ENCODE data around the gene CRYBA1. TPM values are rescaled to one million over a fixed set of nuclear protein-coding genes. Genes with fewer than 3 reads are reported as not detected.
"Not testable (repeated sequence)": the region's sequence is repeated elsewhere in the genome, so short reads cannot be mapped to it uniquely, and the experiment has no call there.

CRYBA1 gene
- total and polyA plus RNA-seq, 2 experiments from 2014 or later: not detected

DNA sequence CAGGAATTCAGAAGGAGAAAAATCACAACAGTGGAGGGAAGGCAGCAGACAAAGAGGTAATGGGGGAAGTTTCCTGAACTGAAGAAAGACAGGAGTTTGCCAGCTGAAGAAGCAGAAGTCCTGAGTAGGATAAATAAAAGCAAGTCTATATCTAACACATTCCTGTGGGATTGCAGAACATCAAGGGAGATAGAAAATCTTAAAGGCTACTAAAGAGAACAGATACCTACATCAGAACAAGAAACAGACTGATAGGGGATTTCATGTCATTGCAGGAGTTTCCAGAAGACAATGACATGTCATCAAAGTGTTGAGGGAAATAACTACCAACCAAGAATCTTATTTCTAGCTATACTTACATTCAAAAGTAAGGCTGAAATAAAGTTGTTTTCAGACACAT is 21.3 kb upstream of the CRYBA1 start:
- Histone ChIP-seq H3K4me1 (ENCODE audit: low read depth) (no peaks in the 10 kb centered on the region), H3K4me3 (no peak overlapping the region), H3K27ac (no peak overlapping the region), H3K27me3 (no peaks in the 10 kb centered on the region), H3K9me3 (ENCODE audit: low read depth) (no peaks in the 10 kb centered on the region), H3K36me3 (no peaks in the 10 kb centered on the region)
- DNase-seq (ENCODE audit: low read depth in 1 of 2, low spot score in 1 of 2): no peak
- TF ChIP-seq, protein P1, sequence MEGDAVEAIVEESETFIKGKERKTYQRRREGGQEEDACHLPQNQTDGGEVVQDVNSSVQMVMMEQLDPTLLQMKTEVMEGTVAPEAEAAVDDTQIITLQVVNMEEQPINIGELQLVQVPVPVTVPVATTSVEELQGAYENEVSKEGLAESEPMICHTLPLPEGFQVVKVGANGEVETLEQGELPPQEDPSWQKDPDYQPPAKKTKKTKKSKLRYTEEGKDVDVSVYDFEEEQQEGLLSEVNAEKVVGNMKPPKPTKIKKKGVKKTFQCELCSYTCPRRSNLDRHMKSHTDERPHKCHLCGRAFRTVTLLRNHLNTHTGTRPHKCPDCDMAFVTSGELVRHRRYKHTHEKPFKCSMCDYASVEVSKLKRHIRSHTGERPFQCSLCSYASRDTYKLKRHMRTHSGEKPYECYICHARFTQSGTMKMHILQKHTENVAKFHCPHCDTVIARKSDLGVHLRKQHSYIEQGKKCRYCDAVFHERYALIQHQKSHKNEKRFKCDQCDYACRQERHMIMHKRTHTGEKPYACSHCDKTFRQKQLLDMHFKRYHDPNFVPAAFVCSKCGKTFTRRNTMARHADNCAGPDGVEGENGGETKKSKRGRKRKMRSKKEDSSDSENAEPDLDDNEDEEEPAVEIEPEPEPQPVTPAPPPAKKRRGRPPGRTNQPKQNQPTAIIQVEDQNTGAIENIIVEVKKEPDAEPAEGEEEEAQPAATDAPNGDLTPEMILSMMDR (IDR thresholded peaks at IDR 0.05; ENCODE audit: low read depth, low read length): no peak

DNA sequence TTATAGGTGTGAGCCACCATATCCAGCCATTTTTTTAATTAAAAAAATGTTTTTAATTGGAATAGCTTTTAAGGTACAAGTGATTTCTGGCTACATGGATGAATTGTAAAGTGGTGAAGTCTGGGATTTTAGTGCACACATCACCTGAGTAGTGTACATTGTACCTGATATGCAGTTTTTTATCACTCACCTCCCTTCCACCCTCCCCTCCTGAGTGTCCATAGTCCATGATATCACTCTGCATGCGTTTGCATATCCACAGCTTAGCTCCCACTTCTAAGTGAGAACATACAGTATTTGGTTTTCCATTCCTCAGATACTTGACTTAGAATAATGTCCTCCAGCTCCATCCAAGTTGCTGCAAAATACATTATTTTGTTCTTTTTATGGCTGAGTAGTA is 13.4 kb upstream of the CRYBA1 start:
- TF ChIP-seq, protein P1 (IDR thresholded peaks at IDR 0.05; ENCODE audit: low read depth, low read length): no peak
- Histone ChIP-seq H3K9me3 (ENCODE audit: low read depth) (no peaks in the 10 kb centered on the region), H3K27ac (no peak overlapping the region), H3K36me3 (no peaks in the 10 kb centered on the region), H3K4me1 (ENCODE audit: low read depth) (no peaks in the 10 kb centered on the region), H3K27me3 (no peaks in the 10 kb centered on the region), H3K4me3 (no peak overlapping the region)
- DNase-seq (ENCODE audit: low read depth in 1 of 2, low spot score in 1 of 2): no peak

DNA sequence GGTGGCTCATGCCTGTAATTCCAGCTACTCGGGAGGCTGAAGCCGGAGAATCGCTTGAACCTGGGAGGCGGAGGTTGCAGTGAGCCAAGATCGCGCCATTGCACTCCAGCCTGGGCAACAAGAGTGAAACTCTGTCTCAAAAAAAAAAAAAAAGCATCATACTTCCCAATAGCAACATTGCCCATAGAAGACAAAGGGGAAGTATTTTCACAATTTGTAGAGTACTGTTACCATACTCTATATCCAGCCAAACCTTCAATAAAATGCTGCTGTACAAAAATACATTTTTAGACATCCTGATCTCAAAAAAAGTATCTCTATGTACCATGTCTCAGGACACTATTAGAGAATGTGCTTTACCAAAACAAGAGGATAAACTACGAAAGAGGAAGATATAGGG is 11.7 kb upstream of the CRYBA1 start:
- H3K27ac ChIP-seq; H3K36me3 ChIP-seq; H3K9me3 ChIP-seq (ENCODE audit: low read depth); DNase-seq (ENCODE audit: low read depth in 1 of 2, low spot score in 1 of 2); H3K27me3 ChIP-seq; H3K4me1 ChIP-seq (ENCODE audit: low read depth); H3K4me3 ChIP-seq: not testable (repeated sequence)

DNA sequence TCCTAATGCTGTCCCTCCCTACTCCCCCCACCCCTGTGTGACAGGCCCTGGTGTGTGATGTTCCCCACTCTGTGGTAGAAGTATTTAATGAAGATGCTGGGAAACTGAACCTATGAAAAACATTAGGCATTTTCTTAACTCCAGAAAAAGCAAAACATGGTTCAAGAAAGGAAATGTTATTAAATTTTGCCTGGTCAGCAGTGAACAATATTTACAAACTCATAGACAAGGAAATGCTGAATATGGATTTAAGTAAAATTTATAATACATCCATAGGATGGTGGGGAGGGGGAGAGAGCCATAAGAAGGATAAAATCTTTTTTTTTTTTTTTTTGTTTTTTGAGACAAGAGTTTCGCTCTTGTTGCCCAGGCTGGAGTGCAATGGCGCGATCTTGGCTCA is 10.8 kb upstream of the CRYBA1 start:
- TF ChIP-seq, protein P1 (IDR thresholded peaks at IDR 0.05; ENCODE audit: low read depth, low read length): no peak

DNA sequence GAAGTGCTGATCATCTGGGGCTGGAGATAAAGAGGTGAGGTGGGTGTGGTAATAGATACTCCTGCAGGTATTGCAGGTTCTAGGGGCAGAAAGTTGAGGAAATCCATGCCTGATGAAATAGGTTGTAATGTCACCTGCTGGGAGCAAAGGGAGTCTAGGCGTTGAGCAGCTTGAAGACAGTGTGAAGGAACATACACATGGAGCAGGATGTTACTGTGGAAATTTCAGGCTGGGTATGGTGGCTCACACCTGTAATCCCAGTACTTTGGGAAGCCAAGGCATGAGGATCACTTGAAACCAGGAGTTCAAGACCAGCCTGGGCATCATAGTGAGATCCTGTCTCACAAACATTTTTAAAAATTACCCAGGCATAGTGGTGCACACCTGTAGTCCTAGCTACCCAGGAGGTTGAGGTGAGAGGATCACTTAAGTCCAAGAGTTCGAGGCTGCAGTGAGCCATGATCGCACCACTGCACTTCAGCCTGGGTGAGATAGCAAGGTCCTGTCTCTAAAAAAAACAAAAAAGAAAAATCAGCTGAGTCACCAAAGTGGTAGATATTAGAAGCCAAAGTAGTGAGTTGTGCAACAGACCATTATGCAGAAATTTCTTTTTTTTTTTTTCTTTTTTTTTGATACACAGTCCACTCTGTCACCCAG is 9.1 kb upstream of the CRYBA1 start:
- H3K27ac ChIP-seq: no peak overlapping the region

More for the DNA sequence above, 10.8 kb upstream of the CRYBA1 start:
- H3K27me3 ChIP-seq: no peaks in the 10 kb centered on the region
- no peaks in the 10 kb centered on the region for H3K9me3 ChIP-seq (ENCODE audit: low read depth)
- H3K27ac ChIP-seq: no peak overlapping the region
- no peak for DNase-seq (ENCODE audit: low read depth in 1 of 2, low spot score in 1 of 2)
- no peaks in the 10 kb centered on the region for H3K36me3 ChIP-seq
- H3K4me3 ChIP-seq: no peak overlapping the region
- no peaks in the 10 kb centered on the region for H3K4me1 ChIP-seq (ENCODE audit: low read depth)

More for the DNA sequence above, 9.1 kb upstream of the CRYBA1 start:
- DNase-seq (ENCODE audit: low read depth in 1 of 2, low spot score in 1 of 2): peak in 1 of 2 donors; percentile 84
- no peaks in the 10 kb centered on the region for H3K9me3 ChIP-seq (ENCODE audit: low read depth)
- H3K4me1 ChIP-seq (ENCODE audit: low read depth): no peaks in the 10 kb centered on the region
- H3K4me3 ChIP-seq: no peak overlapping the region
- no peaks in the 10 kb centered on the region for H3K27me3 ChIP-seq
- no peaks in the 10 kb centered on the region for H3K36me3 ChIP-seq
- TF ChIP-seq, protein P1 (IDR thresholded peaks at IDR 0.05; ENCODE audit: low read depth, low read length): no peak

Data from cardiac muscle cell (in vitro differentiated cells and primary cell).